Psoas muscle (tissue), 8 donors: ENCODE measurements around the gene MRPL38. TPM values are rescaled to one million over a fixed set of nuclear protein-coding genes. Genes with fewer than 3 reads are reported as not detected.
"Not testable (repeated sequence)": the region's sequence is repeated elsewhere in the genome, so short reads cannot be mapped to it uniquely, and the experiment has no call there.

Experiments used
- ATAC-seq, 4 donors: fragments of 200-7000 bp; cut with Tn5 transposase; one replicate each; pipeline ENCODE4 v1.9.1; 2020; ENCODE audit warnings: moderate library complexity in 3 of 4, mild to moderate bottlenecking in 2 of 4
- DNase-seq, 2 donors: peaks; one replicate each; pipeline ENCODE4 v3.0.0-alpha.2; 2020
- H3K27ac ChIP-seq: fragments of 200-600 bp; one replicate; pipeline ENCODE4 v1.8.0; 2022
- H3K27me3 ChIP-seq, 3 donors: fragments of 200-600 bp in 1 of 3; one replicate each; pipeline versions ENCODE4 v1.6.1 to v1.8.0; 2013 to 2022; ENCODE audit warnings: low read length in 2 of 3, mild to moderate bottlenecking in 2 of 3, moderate library complexity in 1 of 3; ENCODE audit not compliant: insufficient read depth in 3 of 3
- H3K36me3 ChIP-seq, 2 donors: fragments of 200-600 bp in 1 of 2; one replicate each; pipeline versions ENCODE4 v1.6.1 to v1.8.0; 2013 to 2022; ENCODE audit warnings: low read depth in 1 of 2, mild to moderate bottlenecking in 1 of 2, moderate library complexity in 1 of 2; ENCODE audit not compliant: insufficient read depth in 1 of 2
- H3K4me1 ChIP-seq: fragments of 200-600 bp; one replicate; pipeline ENCODE4 v1.8.0; 2022
- H3K4me3 ChIP-seq: fragments of 200-600 bp; one replicate; pipeline ENCODE4 v1.8.0; 2022; ENCODE audit warnings: mild to moderate bottlenecking
- H3K9me3 ChIP-seq: fragments of 200-600 bp; one replicate; pipeline ENCODE4 v1.8.0; 2022
- WGBS, 3 donors: extraction: QIAGEN DNeasy Blood & Tissue Kit; methylation state at CpG; one replicate each; pipeline versions ENCODE4 v1.1.6 to v1.1.7; 2013; 5-methylcytosine and 5-hydroxymethylcytosine counted together
- intact Hi-C, 2 donors: fragments of 100-400 bp; cut with DNase I; formaldehyde crosslinking; loops; one replicate each; pipeline versions ENCODE4 v1.11.0 to v1.14.2; 2022
- polyA plus RNA-seq, 3 donors: library from polyadenylated mRNA; stranded (reverse); fragments of 200-250 nt; gene quantifications; one replicate each; pipeline ENCODE4 v1.2.3, GENCODE V29; 2013
- total RNA-seq, 4 donors: library from RNA; stranded (reverse); fragmentation: NEBNext Ultra II Directional in 2 of 4; extraction: Animal tissue kit (Norgen Biotek cat#: 25700) in 2 of 4; gene quantifications; one replicate each; pipeline versions ENCODE4 v1.2.1 to v1.2.4, GENCODE V29; 2021 to 2023
- TF ChIP-seq, protein P1 (sequence below): fragments of 200-600 bp; IDR thresholded peaks from one replicate; pipeline ENCODE4 v1.8.0; 2022; ENCODE audit warnings: antibody characterized with exemption
- donor health status: healthy with polysubstance abuse.
- donor health status: DM: no; HTN: no; CAD: no; lungs with moderate emphysema.
- donor health status: Bipolar disorder and iron deficiency.
- donor health status: healthy.
- donor health status: DM: yes; HTN: yes; CAD: no.
- donor health status: DM: no; HTN: no; CAD: no.
- donor health status: DM: no; HTN: no; CAD: no.
- donor health status: DM: yes; HTN: yes; CAD: no.

MRPL38 gene
- total and polyA plus RNA-seq, 7 donors = 104 to 168 (median 115) TPM

DNA sequence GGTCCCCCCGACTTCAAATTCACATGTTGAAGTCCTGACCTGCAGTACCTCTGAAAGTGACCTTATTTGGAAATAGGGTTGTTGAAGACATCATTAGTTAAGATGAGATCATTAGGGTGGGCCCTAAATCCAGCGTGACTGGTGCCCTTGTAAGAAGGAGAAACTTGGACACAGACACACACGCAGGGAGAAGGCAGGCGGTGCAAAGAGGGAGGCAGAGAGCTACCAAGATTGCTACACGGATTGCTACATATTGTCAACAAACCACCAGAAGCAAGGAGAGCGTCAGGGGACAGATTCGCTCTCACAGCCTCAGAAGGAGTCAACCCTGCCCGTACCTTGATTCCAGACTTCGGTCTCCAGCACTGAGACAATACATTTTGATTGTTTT is 42.8 kb downstream of the MRPL38 start:
- H3K27me3 ChIP-seq = no peaks in the 10 kb centered on the region
- no peaks in the 10 kb centered on the region for H3K36me3 ChIP-seq
- no peak overlapping the region for H3K27ac ChIP-seq
- TF ChIP-seq, protein P1, sequence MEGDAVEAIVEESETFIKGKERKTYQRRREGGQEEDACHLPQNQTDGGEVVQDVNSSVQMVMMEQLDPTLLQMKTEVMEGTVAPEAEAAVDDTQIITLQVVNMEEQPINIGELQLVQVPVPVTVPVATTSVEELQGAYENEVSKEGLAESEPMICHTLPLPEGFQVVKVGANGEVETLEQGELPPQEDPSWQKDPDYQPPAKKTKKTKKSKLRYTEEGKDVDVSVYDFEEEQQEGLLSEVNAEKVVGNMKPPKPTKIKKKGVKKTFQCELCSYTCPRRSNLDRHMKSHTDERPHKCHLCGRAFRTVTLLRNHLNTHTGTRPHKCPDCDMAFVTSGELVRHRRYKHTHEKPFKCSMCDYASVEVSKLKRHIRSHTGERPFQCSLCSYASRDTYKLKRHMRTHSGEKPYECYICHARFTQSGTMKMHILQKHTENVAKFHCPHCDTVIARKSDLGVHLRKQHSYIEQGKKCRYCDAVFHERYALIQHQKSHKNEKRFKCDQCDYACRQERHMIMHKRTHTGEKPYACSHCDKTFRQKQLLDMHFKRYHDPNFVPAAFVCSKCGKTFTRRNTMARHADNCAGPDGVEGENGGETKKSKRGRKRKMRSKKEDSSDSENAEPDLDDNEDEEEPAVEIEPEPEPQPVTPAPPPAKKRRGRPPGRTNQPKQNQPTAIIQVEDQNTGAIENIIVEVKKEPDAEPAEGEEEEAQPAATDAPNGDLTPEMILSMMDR = no peak
- no peak overlapping the region for H3K4me3 ChIP-seq
- intact Hi-C loops = no loop called here
- DNase-seq (no peak), ATAC-seq (no peak)
- no peaks in the 10 kb centered on the region for H3K4me1 ChIP-seq
- H3K9me3 ChIP-seq = no peaks in the 10 kb centered on the region
- WGBS, 3 donors = 76 to 87% (median 79%) methylated on average over 9 of the region's 9 CpGs

DNA sequence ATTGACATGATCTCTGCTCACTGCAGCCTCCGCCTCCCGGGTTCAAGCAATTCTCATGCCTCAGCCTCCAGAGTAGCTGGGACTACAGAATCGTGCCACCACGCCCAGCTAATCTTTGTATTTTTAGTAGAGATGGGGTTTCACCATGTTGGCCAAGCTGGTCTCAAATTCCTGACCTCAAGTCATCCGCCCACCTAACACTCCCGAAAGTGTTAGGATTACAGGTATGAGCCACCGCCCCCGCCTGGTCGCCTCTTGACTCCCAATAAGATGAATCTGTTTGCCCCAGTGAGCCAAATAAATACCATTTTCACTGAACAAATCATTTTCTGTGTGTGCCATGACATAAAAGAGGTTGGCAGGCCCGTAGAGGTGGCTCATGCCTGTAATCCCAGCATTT is 45.3 kb downstream of the MRPL38 start:
- 80 to 89% (median 87%) methylated on average over 10 of the region's 10 CpGs for WGBS, 3 donors
- not testable (repeated sequence) for H3K4me1 ChIP-seq, H3K36me3 ChIP-seq, H3K4me3 ChIP-seq, DNase-seq, H3K27me3 ChIP-seq, H3K27ac ChIP-seq, ATAC-seq, H3K9me3 ChIP-seq
- intact Hi-C loops = loop anchor here in 1 of 2 donors (5.0 kb wide), 1 partner anchor 33 kb away; no protein-coding TSS in a partner anchor

DNA sequence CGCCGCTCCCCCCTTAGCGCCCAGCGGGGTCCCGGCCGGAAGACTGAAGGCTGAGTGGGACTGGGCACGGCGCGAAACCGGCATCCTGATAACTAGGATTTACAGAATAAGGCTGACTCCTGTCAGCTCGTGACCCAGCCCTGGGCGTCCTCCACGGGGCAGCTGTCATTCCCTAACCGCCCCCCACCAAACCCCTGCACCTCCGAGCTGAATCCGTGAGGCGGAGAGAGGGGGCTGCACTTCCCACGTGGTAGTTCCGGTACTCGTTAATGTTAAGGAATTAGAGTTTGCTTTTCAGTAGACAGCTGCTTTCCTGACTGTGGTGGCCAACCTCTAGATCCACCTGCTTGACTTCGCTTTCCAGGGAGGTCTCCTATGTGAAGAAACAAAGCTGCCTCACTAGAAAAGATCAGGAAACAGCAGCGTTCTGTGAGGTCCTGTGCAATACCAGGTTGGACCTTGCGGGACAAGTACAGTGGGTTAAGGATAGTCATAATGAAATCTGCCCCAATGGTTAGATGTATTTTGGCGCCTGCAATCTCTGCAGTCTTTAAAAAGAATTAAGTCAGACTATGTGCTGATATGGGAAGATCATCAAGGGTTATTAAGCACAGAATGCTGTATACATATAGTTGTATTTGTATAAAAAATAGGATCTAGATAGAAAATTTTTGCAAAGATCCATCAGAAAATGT is 48.5 kb downstream of the MRPL38 start:
- 2 to 3% (median 3%) methylated on average over 20 to 24 of the region's 24 CpGs for WGBS, 3 donors
- Histone ChIP-seq H3K27ac (peak overlapping the region; percentile 98), H3K4me3 (peak overlapping the region; percentile 86), H3K9me3 (no peaks in the 10 kb centered on the region), H3K36me3 (peaks cover 0 to 14% of the 10 kb centered on the region in 2 donors), H3K4me1 (peaks cover 35% of the 10 kb centered on the region), H3K27me3 (no peaks in the 10 kb centered on the region)
- TF ChIP-seq, protein P1 = no peak
- intact Hi-C loops = loop anchor here in 1 of 2 donors (5.0 kb wide), 1 partner anchor 36 kb away; no protein-coding TSS in a partner anchor
- ATAC-seq (peak in 1 of 4 donors; percentile 45), DNase-seq (no peak)

DNA sequence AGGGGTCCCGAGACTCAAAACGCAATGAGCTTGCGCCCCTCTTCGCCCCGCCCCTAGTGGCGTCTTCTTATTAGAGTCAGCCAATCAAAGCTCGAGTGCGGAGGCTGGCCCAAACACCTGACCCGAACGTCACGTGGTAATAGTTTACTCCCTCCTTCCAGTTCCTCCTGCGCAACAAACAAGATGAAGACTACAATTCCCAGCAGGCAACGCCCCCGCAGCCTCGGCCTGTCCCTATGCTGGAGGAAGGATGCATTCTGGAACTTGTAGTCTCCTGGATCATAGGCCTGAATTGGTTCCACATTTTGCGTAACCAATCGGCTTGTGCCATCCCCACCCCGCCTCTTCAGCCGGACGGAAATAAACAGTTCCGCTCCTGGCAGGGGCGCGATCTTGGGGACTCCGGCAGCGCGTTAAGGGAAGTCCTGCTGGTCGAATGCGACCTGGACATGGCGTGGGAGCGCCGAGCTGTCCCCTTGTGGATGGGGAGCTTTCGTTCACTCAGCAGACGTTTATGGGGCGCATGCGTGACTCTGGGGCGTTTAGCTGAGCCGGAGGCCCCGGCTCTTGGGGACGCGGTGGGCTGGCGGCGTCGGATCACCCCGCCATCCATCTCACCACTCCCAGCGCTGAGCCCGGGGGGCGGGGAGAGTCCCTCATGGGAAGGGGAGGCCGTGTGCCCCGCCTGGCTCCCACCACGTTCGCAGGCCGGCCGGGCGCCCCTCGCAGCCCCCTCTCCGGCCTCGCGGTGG is 49.2 kb downstream of the MRPL38 start, which contains the start of gene WBP2:
TSS of gene WBP2 (minus strand) at position 26 of the 752 bp plus-strand sequence. CDS start 38 bp downstream, outside the sequence.
- Histone ChIP-seq H3K36me3 (peaks cover 0 to 21% of the 10 kb centered on the region in 2 donors), H3K27me3 (no peaks in the 10 kb centered on the region), H3K4me1 (peaks cover 42% of the 10 kb centered on the region), H3K27ac (peak within 1 kb of the TSS; percentile 98), H3K4me3 (peak within 1 kb of the TSS; percentile 86), H3K9me3 (no peaks in the 10 kb centered on the region)
- peak; percentile 98 to 99 for DNase-seq
- 0% methylated on average over 45 to 58 of the region's 58 CpGs for WGBS, 3 donors
- peak; percentile 82 to 87 (median 84) for ATAC-seq
- intact Hi-C loops = loop anchor here (2.0 to 5.0 kb wide), 3 partner anchors 21 to 41 kb away; partner anchors contain the start of gene TRIM65 (in 1 of the 2)
- TF ChIP-seq, protein P1 = peak; percentile 39

DNA sequence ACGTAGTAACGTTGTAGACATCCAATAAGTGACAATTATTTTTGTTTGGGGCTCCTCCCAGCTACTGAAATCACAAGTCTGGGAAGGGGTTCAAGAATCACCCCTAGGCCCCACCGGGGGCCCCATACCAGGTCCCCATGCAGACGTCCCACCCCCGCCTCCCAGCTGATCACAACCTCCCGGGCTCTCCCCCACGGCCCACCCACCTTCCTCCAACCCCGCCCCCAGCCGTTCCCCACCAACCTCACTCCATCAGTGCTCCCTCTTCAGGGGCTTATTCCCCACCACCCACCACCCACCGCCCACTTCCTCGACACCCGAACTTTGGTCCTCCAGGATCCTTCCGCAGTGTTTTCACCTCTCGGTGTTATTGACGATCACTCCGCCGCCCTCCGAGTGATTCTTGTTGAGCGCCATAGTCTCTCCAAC is 49.8 kb downstream of the MRPL38 start:
- peak; percentile 7 to 35 (median 27) for ATAC-seq
- DNase-seq = peak in 1 of 2 donors; percentile 73
- intact Hi-C loops = loop anchor here (2.0 to 5.0 kb wide), 3 partner anchors 22 to 42 kb away; partner anchors contain the start of gene TRIM65 (in 1 of the 2)
- peaks cover 45% of the 10 kb centered on the region for H3K4me1 ChIP-seq
- peak overlapping the region; percentile 86 for H3K4me3 ChIP-seq
- whole genome bisulfite sequencing, 3 donors = 0 to 1% (median 0%) methylated on average over 19 of the region's 19 CpGs
- TF ChIP-seq, protein P1 = no peak
- peak overlapping the region; percentile 98 for H3K27ac ChIP-seq
- H3K36me3 ChIP-seq = peaks cover 0 to 27% of the 10 kb centered on the region in 2 donors
- H3K27me3 ChIP-seq = no peaks in the 10 kb centered on the region
- no peaks in the 10 kb centered on the region for H3K9me3 ChIP-seq
